ENCODE data around the gene PALLD.
A peak's percentile ranks its signal among the peaks of the same experiment; 100 is the strongest.

Gene PALLD

DNA sequence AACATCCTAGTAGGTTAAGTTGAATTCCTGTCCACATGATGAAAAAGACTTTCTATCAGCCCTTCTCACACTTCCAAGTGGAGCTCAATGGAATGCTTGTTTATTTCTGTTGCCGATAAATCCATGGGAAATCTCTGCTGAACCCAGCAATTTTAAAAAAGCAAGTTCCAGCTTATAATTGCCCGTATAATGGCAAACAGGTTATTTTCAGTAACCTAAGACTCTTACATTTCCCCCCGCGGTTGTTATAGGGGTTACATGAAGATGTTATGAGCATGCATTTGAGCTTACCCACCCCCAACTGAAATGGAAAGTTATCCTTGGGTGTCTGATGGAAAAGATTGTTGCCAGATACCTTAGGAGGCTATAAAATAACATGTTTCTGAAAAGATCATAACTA lies 136.2 kb downstream of the PALLD start:
- peak overlapping the region; percentile 45 to 58 (median 49) for H3K4me3 ChIP-seq
- peak overlapping the region in 18 of 21 experiments; percentile 41 to 95 (median 81) for H3K27ac ChIP-seq

DNA sequence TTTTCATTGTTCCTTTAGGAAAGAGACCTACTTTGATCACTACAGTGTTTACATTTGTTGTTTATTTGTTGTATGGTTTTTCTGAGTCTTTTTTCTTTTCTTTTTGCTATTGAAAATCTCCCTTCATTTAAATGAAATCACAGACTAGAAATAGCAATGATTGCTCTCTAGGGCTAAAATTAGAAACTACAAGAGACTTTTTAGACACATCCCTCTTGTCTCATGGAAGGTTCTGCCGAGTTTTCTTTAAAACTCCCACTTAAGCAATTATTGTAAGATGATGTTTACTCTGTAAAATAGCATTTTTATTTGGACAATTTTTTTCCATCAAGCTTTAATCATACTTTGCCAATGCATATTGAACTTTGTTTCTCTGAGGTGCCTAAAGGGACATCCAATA lies 136.6 kb downstream of the PALLD start:
- H3K4me3 ChIP-seq = peak overlapping the region in 6 of 7 experiments; percentile 45 to 58 (median 50)
- peak overlapping the region in 11 of 21 experiments; percentile 41 to 95 (median 87) for H3K27ac ChIP-seq

DNA sequence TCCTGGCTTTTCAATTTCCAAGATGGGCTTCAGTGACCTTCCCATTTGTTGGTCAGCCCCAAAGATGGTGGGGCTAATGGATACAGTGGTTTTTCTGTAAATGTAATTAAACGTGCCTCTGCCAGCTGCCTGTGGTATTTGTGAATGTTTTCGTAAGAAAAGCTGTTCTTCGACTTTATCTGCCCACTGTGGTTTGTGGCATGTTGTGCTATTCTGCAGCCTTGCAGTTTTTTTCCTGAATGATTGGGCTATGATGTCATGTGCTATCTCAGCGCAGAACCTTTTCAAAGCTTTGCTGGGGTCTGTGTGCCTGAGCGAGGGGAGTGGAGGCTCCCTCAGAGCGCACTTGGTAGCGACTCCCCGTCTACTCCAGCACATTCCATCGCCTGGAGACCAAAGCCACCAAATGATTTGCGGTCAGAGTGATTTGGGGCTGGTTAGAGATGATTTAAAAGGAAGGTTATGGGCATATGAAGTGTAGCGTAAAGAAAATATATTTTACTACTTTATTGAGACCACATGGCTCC lies 137.5 kb downstream of the PALLD start:
- Histone ChIP-seq H3K27ac (peak overlapping the region in 12 of 21 experiments; percentile 6 to 95 (median 84)), H3K4me3 (peak overlapping the region in 3 of 7 experiments; percentile 11 to 58 (median 52))

DNA sequence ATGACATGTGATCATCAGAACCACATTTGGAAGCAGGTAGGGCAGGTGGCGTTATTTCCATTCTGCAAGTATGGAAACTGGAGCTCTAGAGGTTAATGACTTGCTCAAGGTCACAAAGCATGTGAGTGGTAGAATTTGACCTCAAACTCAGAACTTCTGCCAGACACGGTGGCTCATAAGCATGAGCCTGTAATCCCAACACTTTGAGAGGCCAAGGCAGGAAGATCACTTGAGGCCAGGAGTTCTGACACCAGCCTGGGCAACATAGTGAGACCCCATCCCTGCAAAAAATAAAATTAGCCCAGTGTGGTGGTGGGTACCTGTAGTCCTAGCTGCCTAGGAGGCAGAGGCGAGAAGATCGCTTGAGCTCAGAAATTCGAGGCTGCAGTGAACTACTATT lies 139.2 kb downstream of the PALLD start:
- Histone ChIP-seq H3K27ac (peak overlapping the region in 12 of 21 experiments; percentile 44 to 95 (median 77)), H3K4me3 (no peak overlapping the region)

DNA sequence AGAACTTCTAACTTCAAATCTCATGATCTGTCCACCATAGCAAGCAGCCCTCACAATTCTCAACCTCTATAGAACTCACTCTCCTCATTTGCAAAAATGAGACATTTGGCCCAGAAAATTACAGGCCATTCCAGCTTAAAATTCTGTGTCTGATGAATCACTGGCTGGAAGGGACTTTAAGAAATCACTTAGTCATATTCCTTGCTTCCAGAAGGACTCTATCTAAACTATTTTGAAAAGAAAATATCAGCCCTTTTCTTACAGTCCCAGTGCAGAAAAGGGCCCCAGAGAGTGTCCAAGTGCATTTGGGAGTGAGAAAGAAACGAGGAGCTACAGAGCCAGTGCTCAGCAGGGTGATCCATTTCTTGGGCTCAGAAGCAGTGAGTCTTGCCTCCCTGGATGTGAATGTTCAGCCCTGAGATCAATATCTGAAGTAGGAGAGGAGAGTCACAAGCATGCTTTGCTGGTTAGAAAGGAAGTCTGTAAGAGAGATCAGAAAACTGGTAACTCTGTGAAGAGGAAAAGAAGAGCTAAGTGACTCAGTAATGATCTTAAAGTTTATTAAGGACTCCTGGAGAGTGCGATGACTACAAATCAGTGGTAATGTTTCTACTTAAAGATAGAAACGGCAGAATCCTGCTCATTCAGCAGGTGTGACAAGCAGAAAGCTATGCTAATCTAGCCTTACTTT lies 139.8 kb downstream of the PALLD start:
- Histone ChIP-seq H3K4me3 (no peak overlapping the region), H3K27ac (peak overlapping the region in 18 of 21 experiments; percentile 1 to 95 (median 76))

DNA sequence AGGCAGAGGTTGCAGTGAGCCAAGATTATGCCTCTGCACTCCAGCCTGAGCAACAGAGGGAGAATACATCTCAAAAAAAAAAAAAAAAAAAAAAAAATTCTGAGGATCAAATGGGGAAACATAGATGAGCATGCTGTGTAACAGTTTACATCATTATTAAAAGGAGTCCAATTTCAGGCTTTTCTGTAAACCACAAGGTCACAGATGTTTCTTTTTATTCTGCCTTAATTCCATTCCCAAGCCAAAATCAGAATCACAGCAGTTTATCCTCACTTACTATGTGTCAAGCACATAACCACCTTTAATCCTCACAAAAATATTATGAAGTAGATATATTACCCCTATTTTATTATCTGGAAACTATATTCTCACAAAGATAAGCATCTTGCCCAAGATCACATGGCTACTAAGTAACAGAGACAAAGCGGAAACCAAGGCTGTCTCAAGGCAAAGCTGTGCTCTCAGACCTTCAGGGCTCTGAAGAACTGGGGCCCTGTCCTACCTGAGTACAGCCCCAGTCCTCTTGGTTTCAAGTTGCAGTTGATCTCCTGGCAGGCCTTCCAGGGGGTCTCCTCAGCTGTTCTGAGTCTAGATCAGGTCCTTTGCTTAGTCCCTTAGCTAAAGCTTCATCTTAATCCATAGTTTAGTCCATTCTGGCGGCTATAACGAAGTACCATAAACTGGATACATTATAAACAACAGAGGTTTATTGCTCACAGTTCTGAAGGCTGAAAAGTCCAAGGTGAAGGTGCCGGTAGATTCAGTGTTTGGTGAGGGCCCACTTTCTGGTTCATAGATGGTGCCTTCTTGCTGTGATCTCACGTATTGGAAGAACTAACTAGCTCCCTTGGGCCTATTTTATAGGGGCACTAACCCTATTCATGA lies 141.3 kb downstream of the PALLD start:
- peak overlapping the region in 8 of 21 experiments; percentile 28 to 95 (median 77) for H3K27ac ChIP-seq
- no peak overlapping the region for H3K4me3 ChIP-seq

DNA sequence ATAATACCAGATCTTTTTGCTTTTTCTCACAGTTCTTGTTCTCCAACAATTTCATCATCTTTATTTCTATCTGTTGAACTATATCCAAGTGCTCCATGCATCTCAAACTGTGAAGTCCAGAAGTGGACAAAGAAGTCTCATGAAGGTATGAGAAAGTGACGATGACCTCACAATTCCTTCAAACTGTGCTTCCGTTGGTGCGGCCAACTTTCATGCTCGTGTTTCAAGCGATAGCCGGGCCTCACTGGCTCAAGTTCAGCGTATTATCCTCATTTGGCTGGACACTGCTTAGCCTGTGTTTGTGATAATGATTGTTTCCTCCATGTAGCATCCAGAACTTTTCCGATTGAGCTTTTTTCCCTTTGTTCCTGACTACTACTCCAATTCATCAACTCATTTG lies 143.1 kb downstream of the PALLD start:
- Histone ChIP-seq H3K27ac (no peak overlapping the region), H3K4me3 (no peak overlapping the region)

DNA sequence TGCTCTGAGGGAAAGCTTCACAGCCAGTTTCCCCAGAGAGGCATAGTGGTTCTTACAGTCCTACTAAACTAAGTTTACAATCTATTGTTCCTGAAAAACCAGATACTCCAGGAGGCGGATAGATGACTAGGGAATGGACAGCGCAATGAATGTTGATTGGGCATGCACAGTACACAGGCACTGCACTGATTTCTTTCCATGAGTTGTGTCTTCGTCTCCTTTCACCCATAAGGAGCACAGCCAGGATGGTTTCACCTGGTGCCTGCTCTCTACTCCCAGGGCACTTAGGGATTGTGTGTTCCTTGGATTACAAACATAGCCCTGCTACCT lies 144.9 kb downstream of the PALLD start:
- H3K4me3 ChIP-seq = no peak overlapping the region
- H3K27ac ChIP-seq = peak overlapping the region in 6 of 21 experiments; percentile 8 to 71 (median 32)

DNA sequence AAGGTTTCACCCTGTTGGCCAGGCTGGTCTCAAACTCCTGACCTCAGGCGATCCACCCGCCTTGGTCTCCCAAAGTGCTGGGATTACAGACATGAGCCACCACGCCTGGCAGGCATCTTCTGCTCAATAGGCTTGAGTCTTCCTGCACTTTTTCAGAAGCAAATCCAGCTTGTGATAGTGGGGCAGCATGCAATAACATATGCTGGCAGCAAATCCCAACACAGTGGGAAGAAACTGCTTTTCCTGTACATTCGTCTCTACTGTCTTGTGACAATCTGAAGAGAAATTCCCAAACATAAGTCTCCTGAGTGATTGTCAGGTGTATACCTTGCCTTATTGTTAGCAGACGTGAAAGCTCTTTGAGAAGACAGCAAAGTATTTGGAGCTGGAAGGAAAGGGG lies 145.7 kb downstream of the PALLD start:
- Histone ChIP-seq H3K27ac (peak overlapping the region in 10 of 21 experiments; percentile 6 to 71 (median 35)), H3K4me3 (no peak overlapping the region)

DNA sequence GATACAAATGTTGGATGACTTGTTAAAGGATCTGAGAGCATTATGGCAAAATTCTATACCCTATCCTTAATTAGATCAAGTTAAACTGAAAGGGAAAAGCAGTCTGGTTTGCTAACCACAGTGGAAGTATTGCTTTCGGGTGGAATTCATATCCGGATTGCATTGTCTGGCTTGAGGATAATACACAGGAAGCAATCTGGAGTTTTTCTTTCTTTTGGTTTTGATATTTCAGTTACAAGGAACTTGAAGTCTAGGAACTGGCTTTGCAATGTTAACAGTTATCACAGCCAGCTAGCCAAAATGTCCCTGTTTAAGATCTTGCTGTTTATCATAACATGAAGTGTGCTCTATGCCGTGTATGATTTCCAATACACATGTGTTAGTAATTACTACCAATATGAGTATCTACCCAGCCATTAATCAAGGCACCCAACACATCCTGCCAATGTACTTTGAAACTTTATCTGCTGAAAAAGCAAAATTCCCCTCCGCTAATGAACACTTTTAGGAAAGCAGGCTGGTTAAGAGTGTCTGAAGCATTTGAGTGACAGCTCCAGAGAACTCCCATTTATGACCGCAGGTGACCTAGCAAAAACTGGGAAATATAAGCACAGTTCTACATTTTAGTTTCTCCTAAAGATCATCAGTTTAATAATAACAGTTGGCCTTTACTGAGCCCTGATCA lies 146.4 kb downstream of the PALLD start:
- H3K4me3 ChIP-seq = no peak overlapping the region
- H3K27ac ChIP-seq = peak overlapping the region in 10 of 21 experiments; percentile 6 to 71 (median 35)

DNA sequence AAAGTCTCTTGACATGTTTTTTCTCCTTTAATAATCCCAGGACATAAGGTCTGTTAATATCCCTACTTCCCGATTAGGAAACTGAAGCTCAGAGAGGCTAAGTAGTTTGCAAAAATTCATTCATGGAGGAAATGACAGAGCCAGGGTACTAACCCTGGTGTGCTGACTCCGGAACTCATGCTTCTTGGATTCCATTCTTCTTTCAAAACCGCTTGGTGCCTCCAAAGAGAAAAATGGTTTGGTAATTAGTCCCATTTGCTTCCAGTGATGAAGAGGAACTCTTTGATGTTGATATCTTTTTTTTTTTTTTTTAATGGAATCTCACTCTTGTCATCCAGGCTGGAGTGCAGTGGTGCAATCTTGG lies 146.9 kb downstream of the PALLD start:
- peak overlapping the region in 4 of 21 experiments; percentile 19 to 71 (median 58) for H3K27ac ChIP-seq

DNA sequence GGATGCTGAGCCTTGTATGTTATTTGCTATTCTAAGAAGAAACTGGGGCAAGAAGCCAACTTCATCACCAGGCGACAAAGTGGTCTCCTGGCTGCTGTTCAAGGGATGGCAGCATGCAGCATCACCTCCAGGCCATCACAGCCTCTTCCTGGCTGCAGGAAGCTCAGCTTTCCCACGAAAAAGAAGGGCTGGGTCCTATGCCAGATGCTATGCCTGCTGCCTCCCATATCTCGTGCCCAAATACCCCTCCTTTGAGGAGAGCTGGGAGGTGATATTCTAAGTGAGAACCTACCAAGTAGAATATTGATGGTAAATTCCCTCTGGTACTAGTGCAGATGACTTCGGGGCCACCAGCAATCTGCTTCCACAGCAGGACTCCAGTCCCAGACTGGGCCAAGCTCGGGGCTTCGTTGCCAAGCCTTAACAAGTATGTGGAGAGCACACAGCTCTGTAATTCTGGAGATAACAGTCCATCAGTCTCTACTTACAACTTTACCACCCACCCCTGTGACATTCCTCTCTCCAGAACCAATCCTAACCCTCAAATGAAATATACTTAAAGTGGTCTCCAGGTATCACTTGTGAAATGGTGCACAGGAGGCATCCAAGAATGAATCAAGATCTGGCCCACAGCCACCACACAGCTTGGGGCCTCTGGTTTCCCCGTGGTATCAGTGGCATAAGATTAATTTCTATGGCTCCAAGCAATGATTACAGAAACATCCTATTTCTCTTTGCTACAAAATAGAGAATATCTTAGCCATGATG lies 149.3 kb downstream of the PALLD start:
- Histone ChIP-seq H3K4me3 (no peak overlapping the region), H3K27ac (no peak overlapping the region)

More for the DNA sequence above, 146.9 kb downstream of the PALLD start:
- H3K4me3 ChIP-seq = no peak overlapping the region

DNA sequence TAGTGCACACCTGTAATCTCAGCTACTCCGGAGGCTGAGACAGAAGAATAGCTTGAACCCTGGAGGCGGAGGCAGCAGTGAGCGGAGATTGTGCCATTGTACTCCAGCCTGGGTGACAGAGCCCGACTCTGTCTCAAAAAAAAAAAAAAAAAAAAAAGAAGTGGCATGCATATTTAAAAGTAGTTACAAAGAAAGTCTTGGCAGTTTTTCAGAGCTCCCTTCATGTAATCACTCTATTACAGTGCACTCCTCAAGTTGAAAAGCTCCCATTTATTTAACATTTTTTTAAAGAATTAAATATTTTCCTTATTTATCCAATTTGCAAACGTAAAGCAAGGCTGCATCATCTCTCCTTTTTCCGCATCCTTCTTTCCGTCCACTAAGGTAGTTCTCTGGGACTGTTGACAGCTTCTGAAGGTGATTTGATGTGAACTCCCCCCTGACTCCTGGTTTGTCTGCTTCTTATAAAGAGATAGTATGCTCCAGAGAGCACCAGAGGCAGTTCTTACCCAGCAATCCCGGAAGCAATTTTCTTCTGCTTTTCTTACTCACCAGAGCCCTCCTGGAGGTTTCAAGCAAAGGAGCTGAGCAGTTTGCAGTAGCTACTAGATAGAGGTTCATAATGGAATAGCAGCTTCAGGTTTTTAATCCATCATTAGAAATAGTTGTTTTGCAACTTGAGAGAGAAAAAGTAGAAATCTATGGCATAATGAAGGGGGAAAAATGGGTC lies 151.0 kb downstream of the PALLD start:
- H3K4me3 ChIP-seq = no peak overlapping the region
- no peak overlapping the region for H3K27ac ChIP-seq

DNA sequence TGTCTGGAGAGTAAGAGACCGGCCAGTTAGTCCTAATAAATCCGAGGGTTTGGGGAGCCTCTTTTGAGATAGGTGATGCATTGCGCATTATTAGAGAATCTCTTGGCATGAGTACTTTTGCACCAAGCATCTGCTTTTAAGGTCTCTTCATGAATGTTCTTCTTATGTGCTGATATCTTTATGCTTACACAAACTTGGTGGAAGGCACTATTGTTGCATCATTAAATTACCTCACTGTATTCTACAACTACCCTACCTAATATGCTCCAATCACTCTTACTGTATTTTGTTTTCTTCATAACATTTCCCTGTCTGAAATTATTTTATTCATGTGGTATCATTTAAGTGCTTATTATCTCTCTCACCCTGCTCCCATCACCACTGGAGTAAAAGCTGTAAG lies 151.6 kb downstream of the PALLD start:
- no peak overlapping the region for H3K27ac ChIP-seq
- H3K4me3 ChIP-seq = no peak overlapping the region

DNA sequence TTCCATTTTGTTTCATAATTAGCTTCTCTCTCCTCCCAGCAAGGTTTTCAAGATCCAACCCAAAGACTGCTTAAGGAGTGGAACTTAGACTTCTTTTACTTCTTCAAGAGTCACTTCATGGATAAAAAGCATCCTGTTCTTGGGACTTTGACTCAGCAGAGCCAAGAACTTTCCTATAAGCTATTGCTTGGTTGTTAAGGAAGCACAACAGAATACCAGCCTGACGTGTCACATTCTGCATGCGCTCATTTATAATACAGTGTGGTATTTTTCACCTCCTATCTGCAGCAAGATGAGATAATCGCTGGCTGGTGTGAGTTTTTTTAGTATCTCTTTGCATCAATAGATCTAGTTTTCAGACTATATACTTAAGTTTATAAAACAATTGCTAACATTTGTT lies 152.1 kb downstream of the PALLD start:
- H3K27ac ChIP-seq = no peak overlapping the region

DNA sequence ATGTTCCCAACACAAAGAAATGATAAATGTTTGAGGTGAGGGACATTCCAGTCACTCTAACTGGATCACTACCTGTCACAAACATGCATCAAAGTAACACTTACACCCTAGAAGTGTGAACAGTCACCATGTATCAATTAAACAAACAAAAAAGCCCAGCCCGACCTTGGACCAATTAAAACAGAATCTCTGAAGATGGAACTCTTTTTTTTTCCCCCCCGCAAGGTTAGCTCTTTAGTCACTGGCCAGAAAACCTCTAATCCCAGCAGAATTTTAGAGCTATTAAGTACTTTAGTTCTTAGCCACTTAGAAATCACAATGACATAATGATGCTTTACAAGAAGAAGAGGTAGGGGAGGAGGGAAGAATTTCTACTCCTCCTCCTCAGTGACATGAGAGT lies 154.5 kb downstream of the PALLD start:
- H3K27ac ChIP-seq = no peak overlapping the region
- no peak overlapping the region for H3K4me3 ChIP-seq

More for the DNA sequence above, 152.1 kb downstream of the PALLD start:
- H3K4me3 ChIP-seq = no peak overlapping the region

DNA sequence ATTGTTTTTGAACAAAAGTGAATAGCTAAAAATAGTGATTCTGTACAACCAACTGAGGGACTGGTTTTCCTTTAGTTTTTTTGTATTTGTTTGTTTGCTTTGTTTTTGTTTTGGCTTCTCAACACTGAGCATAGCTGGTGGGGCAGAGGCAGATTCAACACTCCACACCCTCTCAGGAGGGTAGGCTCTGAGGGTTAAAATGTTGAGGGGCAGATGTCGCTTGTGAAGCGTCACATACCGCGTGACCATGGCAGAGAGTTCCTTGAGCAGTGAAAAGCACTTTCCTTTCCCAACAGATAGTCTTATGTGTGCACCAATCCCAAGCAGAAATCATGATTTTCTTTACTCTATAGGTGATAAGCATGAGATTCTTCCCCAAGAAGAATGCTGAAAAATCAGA lies 155.0 kb downstream of the PALLD start:
- Histone ChIP-seq H3K27ac (no peak overlapping the region), H3K4me3 (no peak overlapping the region)

DNA sequence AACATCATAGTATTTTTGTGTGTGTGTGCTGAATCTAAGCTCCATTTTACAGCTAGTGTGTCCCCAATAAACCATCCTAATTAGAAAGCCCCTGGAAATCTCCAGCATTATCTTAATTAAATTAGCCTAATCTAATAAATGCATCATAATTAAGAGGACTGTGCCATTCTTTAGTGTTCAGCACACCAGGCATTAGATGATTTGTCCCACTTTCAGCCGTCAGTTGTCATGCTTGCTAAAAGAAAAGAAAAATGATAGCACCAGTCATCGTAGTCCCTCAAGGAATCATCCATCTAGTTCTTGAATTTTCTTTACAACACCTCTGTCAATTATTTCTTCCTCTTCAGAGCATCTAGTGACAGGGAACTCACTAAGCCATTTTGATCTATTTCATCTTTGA lies 155.9 kb downstream of the PALLD start:
- Histone ChIP-seq H3K27ac (no peak overlapping the region), H3K4me3 (no peak overlapping the region)
